Body of pancreas (tissue), 4 donors: Measurements from ENCODE around the gene MUC6. TPM values are rescaled to one million over a fixed set of nuclear protein-coding genes. Genes with fewer than 3 reads are reported as not detected.

Experiments
- ATAC-seq: fragments of 150-250 bp; one replicate; pipeline ENCODE4 v1.9.1; 2016
- DNase-seq, 4 donors: peaks; one replicate each; pipeline ENCODE4 v3.0.0-alpha.2; 2019
- H3K27ac ChIP-seq, 4 donors: fragments of 200-600 bp; sonication (generic); 1 replicate in 3 of 4; 2 replicates in 1 of 4; pipeline versions ENCODE4 v1.5.1 to v1.6.1; 2016 to 2019; ENCODE audit warnings: mild to moderate bottlenecking in 1 of 4, mixed read lengths in 1 of 4, moderate library complexity in 1 of 4
- H3K27me3 ChIP-seq, 2 donors: fragments of 200-600 bp; sonication (generic); one replicate each; pipeline ENCODE4 v1.6.0; 2016; ENCODE audit warnings: mild to moderate bottlenecking in 1 of 2
- H3K36me3 ChIP-seq, 2 donors: fragments of 200-600 bp; sonication (generic); replicated peaks in 1 of 2; 2 replicates each; pipeline ENCODE4 v1.5.1; 2016; ENCODE audit warnings: low read depth in 2 of 2; ENCODE audit not compliant: insufficient read depth in 1 of 2
- H3K4me1 ChIP-seq: fragments of 200-600 bp; sonication (generic); one replicate; pipeline ENCODE4 v1.6.0; 2016
- H3K4me3 ChIP-seq, 2 donors: fragments of 200-600 bp; sonication (generic); 1 replicate in 1 of 2; 2 replicates in 1 of 2; pipeline ENCODE4 v1.5.1; 2016 to 2019
- H3K9me3 ChIP-seq, 3 donors: fragments of 200-600 bp; sonication (generic); 1 replicate in 2 of 3; 2 replicates in 1 of 3; pipeline ENCODE4 v1.5.1; 2016
- POLR2A ChIP-seq, 3 donors: fragments of 450-650 bp; IDR thresholded peaks; one replicate each; pipeline ENCODE4 v1.6.1; 2016; ENCODE audit warnings: antibody characterized with exemption in 3 of 3, mild to moderate bottlenecking in 2 of 3
- WGBS, 2 donors: methylation state at CpG; one replicate each; pipeline ENCODE4 v1.1.5; 2017; 5-methylcytosine and 5-hydroxymethylcytosine counted together
- intact Hi-C: fragments of 100-400 bp; cut with DNase I; formaldehyde crosslinking; loops from one replicate; pipeline ENCODE4 v1.15.1; 2023
- total RNA-seq, 2 donors: library from RNA; depleted of rRNA; stranded (reverse); fragments of >200 nt; gene quantifications; one replicate each; pipeline ENCODE4 v1.1.0, GENCODE V29; 2016
- TF ChIP-seq, protein P1 (sequence below), 7 experiments: fragments of 450-650 bp in 4 of 7; fragments of 200-600 bp in 3 of 7; sonication (generic) in 3 of 7; IDR thresholded peaks; one replicate each; pipeline ENCODE4 v1.5.1; 2016 to 2019; ENCODE audit warnings: antibody characterized with exemption in 7 of 7

The MUC6 gene
- total RNA-seq, 2 donors from 2014 or later: 101 to 194 TPM

DNA sequence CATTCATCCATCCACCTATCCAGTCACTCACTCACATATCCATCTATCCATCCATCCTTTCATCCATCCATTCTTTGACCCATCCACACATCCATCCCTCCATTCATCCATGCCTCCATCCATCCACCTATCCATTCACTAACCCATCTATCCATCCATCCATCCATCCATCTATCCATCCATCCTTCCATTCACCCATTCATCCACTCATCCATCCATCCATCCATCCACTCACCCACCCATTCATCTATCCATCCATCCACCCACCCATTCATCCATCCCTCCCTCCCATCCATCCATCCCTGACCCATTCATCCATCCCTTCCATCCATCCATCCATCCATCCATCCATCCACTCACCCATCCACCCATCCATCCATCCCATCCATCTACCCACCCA lies 33.2 kb upstream of the MUC6 start:
- H3K36me3 ChIP-seq: no peaks in the 10 kb centered on the region
- no peak overlapping the region for H3K4me3 ChIP-seq
- no peak overlapping the region for H3K27ac ChIP-seq
- peaks cover 15% of the 10 kb centered on the region for H3K4me1 ChIP-seq
- DNase-seq (no peak), ATAC-seq (no peak)
- H3K9me3 ChIP-seq: no peaks in the 10 kb centered on the region
- TF ChIP-seq, protein P1, sequence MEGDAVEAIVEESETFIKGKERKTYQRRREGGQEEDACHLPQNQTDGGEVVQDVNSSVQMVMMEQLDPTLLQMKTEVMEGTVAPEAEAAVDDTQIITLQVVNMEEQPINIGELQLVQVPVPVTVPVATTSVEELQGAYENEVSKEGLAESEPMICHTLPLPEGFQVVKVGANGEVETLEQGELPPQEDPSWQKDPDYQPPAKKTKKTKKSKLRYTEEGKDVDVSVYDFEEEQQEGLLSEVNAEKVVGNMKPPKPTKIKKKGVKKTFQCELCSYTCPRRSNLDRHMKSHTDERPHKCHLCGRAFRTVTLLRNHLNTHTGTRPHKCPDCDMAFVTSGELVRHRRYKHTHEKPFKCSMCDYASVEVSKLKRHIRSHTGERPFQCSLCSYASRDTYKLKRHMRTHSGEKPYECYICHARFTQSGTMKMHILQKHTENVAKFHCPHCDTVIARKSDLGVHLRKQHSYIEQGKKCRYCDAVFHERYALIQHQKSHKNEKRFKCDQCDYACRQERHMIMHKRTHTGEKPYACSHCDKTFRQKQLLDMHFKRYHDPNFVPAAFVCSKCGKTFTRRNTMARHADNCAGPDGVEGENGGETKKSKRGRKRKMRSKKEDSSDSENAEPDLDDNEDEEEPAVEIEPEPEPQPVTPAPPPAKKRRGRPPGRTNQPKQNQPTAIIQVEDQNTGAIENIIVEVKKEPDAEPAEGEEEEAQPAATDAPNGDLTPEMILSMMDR (IDR thresholded peaks at IDR 0.05): no peak
- no peak for TF ChIP-seq POLR2A (IDR thresholded peaks at IDR 0.05)
- intact Hi-C loops: no loop called here
- H3K27me3 ChIP-seq: no peaks in the 10 kb centered on the region

DNA sequence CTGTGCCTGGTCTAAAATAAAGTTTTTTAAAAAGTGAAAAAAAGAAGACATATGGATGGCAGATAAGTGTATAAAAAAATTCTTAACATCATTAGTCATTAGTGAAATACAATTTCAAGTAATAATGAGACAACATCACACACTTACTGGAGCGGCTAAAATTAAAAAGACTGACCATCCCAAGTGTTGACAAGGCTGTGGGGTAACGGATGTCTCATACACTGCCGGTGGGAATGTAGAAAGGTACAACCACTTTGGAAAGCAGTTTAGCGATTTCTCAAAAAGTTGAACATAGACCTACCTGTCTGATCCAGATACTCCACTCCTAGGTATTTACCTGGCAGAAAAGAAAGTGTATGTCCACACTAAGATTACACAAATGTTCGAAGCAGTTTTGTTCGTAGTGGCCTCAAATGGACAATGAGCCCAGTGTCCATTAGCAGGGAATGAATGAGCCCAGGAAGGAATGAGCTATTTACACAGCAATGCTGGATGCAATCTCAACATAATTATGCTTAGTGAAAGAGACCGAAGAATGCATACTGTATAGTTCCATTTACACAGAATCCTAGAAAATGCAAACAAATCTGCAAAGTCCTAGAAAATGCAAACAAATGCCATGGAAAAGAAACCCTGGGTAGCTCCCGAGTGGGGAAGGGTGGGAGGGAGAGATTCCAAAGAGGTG lies 31.4 kb upstream of the MUC6 start:
- no peak for ATAC-seq
- no peaks in the 10 kb centered on the region for H3K36me3 ChIP-seq

DNA sequence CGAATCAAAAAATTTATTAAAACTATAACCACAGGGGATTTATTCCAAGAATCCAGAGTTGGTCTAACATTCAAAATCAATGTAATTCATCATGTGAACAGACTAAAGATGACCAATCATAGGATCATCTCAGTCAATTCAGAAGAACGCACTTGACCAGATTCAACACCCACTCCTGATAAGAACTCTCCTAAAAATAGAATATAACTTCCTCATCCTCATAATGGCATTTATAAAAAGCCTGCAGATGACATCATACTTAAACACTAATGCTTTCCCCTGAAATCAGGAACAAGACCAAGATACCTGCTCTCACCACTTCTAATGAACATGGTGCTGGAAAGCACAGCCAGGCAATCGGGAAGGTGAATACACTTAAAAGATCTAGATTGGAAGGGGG lies 27.6 kb upstream of the MUC6 start:
- intact Hi-C loops: no loop called here
- no peaks in the 10 kb centered on the region for H3K4me1 ChIP-seq
- H3K9me3 ChIP-seq: no peaks in the 10 kb centered on the region
- H3K4me3 ChIP-seq: no peak overlapping the region
- no peaks in the 10 kb centered on the region for H3K27me3 ChIP-seq
- TF ChIP-seq POLR2A (IDR thresholded peaks at IDR 0.05): no peak
- TF ChIP-seq, protein P1 (IDR thresholded peaks at IDR 0.05): no peak
- 24 to 45% methylated on average over 3 of the region's 3 CpGs for WGBS, 2 donors
- H3K27ac ChIP-seq: no peak overlapping the region
- DNase-seq (no peak), ATAC-seq (no peak)
- no peaks in the 10 kb centered on the region for H3K36me3 ChIP-seq

More for the DNA sequence above, 31.4 kb upstream of the MUC6 start:
- WGBS, 2 donors: 53 to 56% methylated on average over 8 of the region's 8 CpGs
- TF ChIP-seq, protein P1 (IDR thresholded peaks at IDR 0.05): no peak
- no peak for TF ChIP-seq POLR2A (IDR thresholded peaks at IDR 0.05)
- peaks cover 3% of the 10 kb centered on the region for H3K4me1 ChIP-seq
- H3K27ac ChIP-seq: no peak overlapping the region
- no peaks in the 10 kb centered on the region for H3K9me3 ChIP-seq
- intact Hi-C loops: no loop called here
- H3K27me3 ChIP-seq: no peaks in the 10 kb centered on the region
- DNase-seq: no peak
- no peak overlapping the region for H3K4me3 ChIP-seq

DNA sequence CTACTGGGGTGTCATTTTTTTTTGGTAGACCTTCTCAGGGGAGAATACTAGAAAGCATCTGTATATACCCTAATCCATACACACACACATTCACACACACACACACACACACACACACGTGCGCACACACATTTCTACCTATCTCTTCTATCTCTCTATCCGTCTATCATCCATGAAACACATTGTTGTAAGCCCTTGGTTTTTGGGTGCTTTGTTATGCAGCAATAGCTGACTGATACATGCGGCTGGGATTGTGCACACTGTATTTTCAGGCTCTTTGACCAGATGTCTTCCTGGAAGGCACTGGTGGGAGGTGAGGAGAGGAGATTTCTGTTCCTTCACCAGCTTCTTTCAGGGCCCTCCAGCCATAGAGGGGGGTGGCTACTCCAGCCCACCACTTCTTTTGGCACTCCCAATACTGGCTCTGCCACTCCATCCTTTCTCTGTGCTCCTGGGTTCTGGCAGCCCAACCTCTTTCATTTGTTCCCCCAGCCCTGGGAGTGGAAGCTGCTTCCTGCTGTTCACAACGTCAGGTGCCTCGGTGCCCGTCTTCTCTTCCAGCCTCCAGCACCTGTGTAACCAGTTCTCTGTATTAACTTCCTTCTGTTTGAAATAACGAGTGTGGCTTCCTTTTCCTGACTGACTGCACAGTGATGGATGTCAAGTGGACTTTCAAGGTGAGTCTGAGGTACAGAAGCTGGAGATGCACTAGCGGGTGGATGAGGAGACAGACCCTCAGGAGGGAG lies 25.7 kb upstream of the MUC6 start:
- intact Hi-C loops: no loop called here
- no peak for ATAC-seq
- no peak overlapping the region for H3K4me3 ChIP-seq
- H3K4me1 ChIP-seq: no peaks in the 10 kb centered on the region
- H3K27ac ChIP-seq: no peak overlapping the region
- TF ChIP-seq, protein P1 (IDR thresholded peaks at IDR 0.05): no peak
- no peak for TF ChIP-seq POLR2A (IDR thresholded peaks at IDR 0.05)
- WGBS, 2 donors: 53 to 61% methylated on average over 9 of the region's 9 CpGs
- H3K27me3 ChIP-seq: no peaks in the 10 kb centered on the region
- no peaks in the 10 kb centered on the region for H3K9me3 ChIP-seq
- no peaks in the 10 kb centered on the region for H3K36me3 ChIP-seq
- DNase-seq: no peak
